Gastrocnemius medialis (tissue), 4 donors: ENCODE data around the gene GPAT2.
"Not testable (repeated sequence)": the region's sequence is repeated elsewhere in the genome, so short reads cannot be mapped to it uniquely, and the experiment has no call there.

ENCODE experiments used
- CTCF ChIP-seq, 5 experiments: fragments of 450-650 bp in 3 of 5; fragments of 200-600 bp in 2 of 5; sonication (generic) in 2 of 5; IDR thresholded peaks in 4 of 5; conservative IDR thresholded peaks in 1 of 5; 1 replicate in 4 of 5; 2 replicates in 1 of 5; pipeline ENCODE4 v1.5.1; 2016 to 2019; ENCODE audit warnings: antibody characterized with exemption in 5 of 5, mild to moderate bottlenecking in 3 of 5, moderate library complexity in 3 of 5
- POLR2A ChIP-seq, 2 donors: fragments of 450-650 bp; IDR thresholded peaks; one replicate each; pipeline ENCODE4 v1.6.1; 2017; ENCODE audit warnings: antibody characterized with exemption in 2 of 2, mild to moderate bottlenecking in 2 of 2, moderate library complexity in 2 of 2

GRCh38 chr2:96071977-96072491, 37.3 kb upstream of the GPAT2 start:
- not testable (repeated sequence) for TF ChIP-seq CTCF (IDR thresholded peaks at IDR 0.05 in 4 of 5, conservative IDR thresholded peaks at IDR 0.05 in 1 of 5); POLR2A (IDR thresholded peaks at IDR 0.05)
